T-helper 1 cell treated with Interleukin-12 subunit alpha and Interleukin-12 subunit beta and Interleukin-4 antibody, amounts not matched to agents 30 ng/mL and 1 ng/mL, for 36 hours (primary cell): Measurements from ENCODE around the gene FKBP15. TPM values are rescaled to one million over a fixed set of nuclear protein-coding genes. Genes with fewer than 3 reads are reported as not detected.

Experiments used
- total RNA-seq: library from RNA; stranded (reverse); gene quantifications from 2 replicates; pipeline ENCODE4 v1.2.3, GENCODE V29; 2022

FKBP15 gene
- total RNA-seq, 1 donor from 2014 or later, result 43.7 TPM

Other genes with a start within 250 kb of the FKBP15 start
- gene ZNF883, start 209.1 kb downstream of the FKBP15 start, total RNA-seq, result 0.15 TPM in 1 of 2 replicates, not detected in the other
- gene ZFP37, start 164.6 kb downstream of the FKBP15 start, total RNA-seq, result 0.10 and 0.15 TPM in 2 replicates
- gene SLC31A2, start 70.3 kb downstream of the FKBP15 start, total RNA-seq, result 5.0 and 5.2 TPM in 2 replicates
- 9.4 and 9.5 TPM in 2 replicates for gene SLC31A1, start 267 bp upstream of the FKBP15 start, total RNA-seq
- gene CDC26, start 54.3 kb upstream of the FKBP15 start, total RNA-seq, result 35.7 and 37.5 TPM in 2 replicates
- 34.8 and 36.4 TPM in 2 replicates for gene PRPF4, start 54.4 kb upstream of the FKBP15 start, total RNA-seq
- 0.34 TPM in 1 of 2 replicates, not detected in the other for gene RNF183, start 82.1 kb upstream of the FKBP15 start, total RNA-seq
- 1.2 and 2.0 TPM in 2 replicates for gene WDR31, start 119.0 kb upstream of the FKBP15 start, total RNA-seq
- 10.9 and 11.4 TPM in 2 replicates for gene BSPRY, start 128.3 kb upstream of the FKBP15 start, total RNA-seq
- gene HDHD3, start 155.7 kb upstream of the FKBP15 start, total RNA-seq, result 21.0 and 22.3 TPM in 2 replicates
- gene ALAD, start 180.0 kb upstream of the FKBP15 start, total RNA-seq, result 32.0 and 34.7 TPM in 2 replicates
- 75.7 and 77.1 TPM in 2 replicates for gene POLE3, start 189.4 kb upstream of the FKBP15 start, total RNA-seq
- gene C9orf43, start 189.5 kb upstream of the FKBP15 start, total RNA-seq, result 0.22 and 0.49 TPM in 2 replicates
- 31.2 and 35.9 TPM in 2 replicates for gene RGS3, start 242.4 kb upstream of the FKBP15 start, total RNA-seq